HepG2 (cell line): ENCODE data around the gene SLIT3. TPM values are rescaled to one million over a fixed set of nuclear protein-coding genes. Genes with fewer than 3 reads are reported as not detected.

Experiments used
- ATAC-seq: fragments of 200-7000 bp; cut with Tn5 transposase; 3 replicates; pipeline ENCODE4 v1.9.1; 2020; ENCODE audit warnings: mild to moderate bottlenecking, moderate library complexity
- BruUV-seq: library from RNA; stranded (reverse); fragments of 400-500 nt; replicated peaks from 2 replicates; lab custom pipeline; 2021; lab: Mats Ljungman, UMichigan
- CTCF ChIA-PET: fragments of 300-600 bp; formaldehyde crosslinking; extraction: SDS; loops from one replicate; lab custom pipeline; 2021; ENCODE audit warnings: low total read pairs, inconsistent platforms, low intra/inter-chr PET ratio; lab: Yijun Ruan, JAX
- POLR2A ChIA-PET: fragments of 350-600 bp; sonication (Branson Sonifier 250); formaldehyde crosslinking; loops from one replicate; lab custom pipeline; 2020; ENCODE audit warnings: antibody characterized with exemption, inconsistent platforms; lab: Yijun Ruan, JAX
- DNase-seq: peaks from one replicate; pipeline ENCODE4 v3.0.0-alpha.2; 2015; ENCODE audit warnings: low spot score
- FAIRE-seq: peaks from 3 replicates; lab custom pipeline; 2011; peaks lifted over from hg19 to GRCh38; lab: Jason Lieb, UNC
- H2AFZ ChIP-seq: one replicate; pipeline ENCODE4 v1.6.1; 2011; ENCODE audit warnings: low read length, inconsistent platforms
- H3K27ac ChIP-seq: fragments of 300-600 bp; 3 replicates; pipeline ENCODE4 v1.8.0; 2011; ENCODE audit warnings: mixed run types, mild to moderate bottlenecking, mixed read lengths, low read length, inconsistent platforms; ENCODE audit not compliant: insufficient read depth; ENCODE audit errors: extremely low read length
- H3K27me3 ChIP-seq, 2 experiments: fragments of 200-600 bp in 1 of 2; 2 replicates in 1 of 2; 3 replicates in 1 of 2; pipeline versions ENCODE4 v1.6.0 to v1.8.0; 2011; ENCODE audit warnings: low read length in 2 of 2, mild to moderate bottlenecking in 2 of 2, moderate library complexity in 2 of 2, inconsistent platforms in 1 of 2; ENCODE audit not compliant: insufficient read depth in 2 of 2, control insufficient read depth in 1 of 2
- H3K36me3 ChIP-seq, 2 experiments: fragments of 200-600 bp in 1 of 2; replicated peaks in 1 of 2; 2 replicates in 1 of 2; 3 replicates in 1 of 2; pipeline versions ENCODE4 v1.5.1 to v1.8.0; 2011; ENCODE audit warnings: low read length in 2 of 2, inconsistent platforms in 1 of 2; ENCODE audit not compliant: insufficient read depth in 2 of 2, control insufficient read depth in 1 of 2
- H3K4me1 ChIP-seq: 2 replicates; pipeline ENCODE4 v1.5.1; 2012; ENCODE audit warnings: low read length, inconsistent platforms; ENCODE audit not compliant: insufficient read depth
- H3K4me2 ChIP-seq: 2 replicates; pipeline ENCODE4 v1.6.0; 2011; ENCODE audit warnings: low read depth, low read length, inconsistent platforms
- H3K4me3 ChIP-seq, 3 experiments: fragments of 200-600 bp in 1 of 3; sonication (generic), shearing (Covaris generic) in 1 of 3; replicated peaks in 1 of 3; 2 replicates each; pipeline ENCODE4 v1.5.1; 2011 to 2016; ENCODE audit warnings: low read length in 3 of 3, inconsistent platforms in 2 of 3, low read depth in 2 of 3, mild to moderate bottlenecking in 2 of 3, control low read depth in 1 of 3, mixed read lengths in 1 of 3; ENCODE audit not compliant: insufficient read depth in 1 of 3
- H3K79me2 ChIP-seq: one replicate; pipeline ENCODE4 v1.6.1; 2011; ENCODE audit warnings: low read length, inconsistent platforms; ENCODE audit not compliant: insufficient read depth
- H3K9ac ChIP-seq: 2 replicates; pipeline ENCODE4 v1.6.0; 2011; ENCODE audit warnings: mild to moderate bottlenecking, low read depth, low read length, inconsistent platforms; ENCODE audit not compliant: insufficient read depth
- H3K9me3 ChIP-seq: 2 replicates; pipeline ENCODE4 v1.5.1; 2012; ENCODE audit warnings: mild to moderate bottlenecking, low read length
- H4K20me1 ChIP-seq: 2 replicates; pipeline ENCODE4 v1.6.0; 2011; ENCODE audit warnings: inconsistent platforms, mild to moderate bottlenecking, low read length, moderate library complexity; ENCODE audit not compliant: insufficient read depth
- HNF1A ChIP-seq, 2 experiments: sonication (generic) in 1 of 2; formaldehyde crosslinking in 1 of 2; IDR thresholded peaks; 2 replicates each; pipeline versions ENCODE4 v1.4.0 to v1.6.1; 2016 to 2020; ENCODE audit warnings: borderline replicate concordance in 1 of 2, low read depth in 1 of 2, mild to moderate bottlenecking in 1 of 2, missing genetic modification reagents in 1 of 2
- KAT2B ChIP-seq: fragments of 150-350 bp; IDR thresholded peaks from 2 replicates; pipeline ENCODE4 v1.6.1; 2014; ENCODE audit warnings: low read depth, low read length, borderline replicate concordance
- LCORL ChIP-seq, 2 experiments: fragments of 450-650 bp in 1 of 2; sonication (generic) in 1 of 2; formaldehyde crosslinking in 1 of 2; IDR thresholded peaks; 2 replicates each; pipeline versions ENCODE4 v1.5.0 to v1.6.1; 2017 to 2020; ENCODE audit warnings: antibody characterized with exemption in 1 of 2, missing genetic modification reagents in 1 of 2
- NAIF1 ChIP-seq: sonication (generic); formaldehyde crosslinking; IDR thresholded peaks from 2 replicates; pipeline ENCODE4 v1.5.0; 2020; ENCODE audit warnings: mild to moderate bottlenecking, missing genetic modification reagents, borderline replicate concordance
- SIN3A ChIP-seq: IDR thresholded peaks from 2 replicates; pipeline ENCODE4 v1.6.1; 2011; ENCODE audit warnings: low read depth, mild to moderate bottlenecking, control low read depth, low read length, borderline replicate concordance
- TGIF2 ChIP-seq: IDR thresholded peaks from 2 replicates; pipeline ENCODE4 v1.6.1; 2016; ENCODE audit warnings: control low read depth, missing compliant biosample characterization
- ZBTB2 ChIP-seq: sonication (generic); formaldehyde crosslinking; IDR thresholded peaks from 2 replicates; pipeline ENCODE4 v1.8.0; 2022; ENCODE audit warnings: low read depth, missing genetic modification reagents
- ZEB1 ChIP-seq: IDR thresholded peaks from 2 replicates; pipeline ENCODE4 v1.6.1; 2012; ENCODE audit warnings: mild to moderate bottlenecking, low read depth, inconsistent platforms; ENCODE audit not compliant: insufficient replicate concordance
- ZFP36L1 ChIP-seq: sonication (generic); formaldehyde crosslinking; IDR thresholded peaks from 2 replicates; pipeline ENCODE4 v1.8.0; 2022; ENCODE audit warnings: mild to moderate bottlenecking, missing genetic modification reagents, moderate library complexity
- ZFP62 ChIP-seq: sonication (generic); formaldehyde crosslinking; IDR thresholded peaks from 2 replicates; pipeline ENCODE4 v1.4.0; 2020; ENCODE audit warnings: missing genetic modification reagents
- ZNF20 ChIP-seq: sonication (generic); formaldehyde crosslinking; IDR thresholded peaks from 2 replicates; pipeline ENCODE4 v1.4.0; 2020; ENCODE audit warnings: mild to moderate bottlenecking, moderate library complexity, missing genetic modification reagents
- ZNF549 ChIP-seq: sonication (generic); formaldehyde crosslinking; IDR thresholded peaks from 2 replicates; pipeline ENCODE4 v1.5.0; 2020; ENCODE audit warnings: missing genetic modification reagents
- ZNF580 ChIP-seq: IDR thresholded peaks from 2 replicates; pipeline ENCODE4 v1.6.1; 2016; ENCODE audit warnings: low read depth, borderline replicate concordance
- ZNF782 ChIP-seq: sonication (generic); formaldehyde crosslinking; IDR thresholded peaks from 2 replicates; pipeline ENCODE4 v1.4.0; 2020; ENCODE audit warnings: missing genetic modification reagents, mild to moderate bottlenecking, borderline replicate concordance
- WGBS: methylation state at CpG from one replicate; pipeline ENCODE4 v1.1.6; 2017; ENCODE audit warnings: low lambda C conversion rate; 5-methylcytosine and 5-hydroxymethylcytosine counted together
- in situ Hi-C: cut with HindIII; loops from 2 replicates; pipeline ENCODE4 v1.10.0; 2017; ENCODE audit warnings: low pct_unique_long_range_greater_than_20kb; ENCODE audit not compliant: extremely low pct_ligation_motif_present
- intact Hi-C: fragments of 100-400 bp; cut with micrococcal nuclease; formaldehyde crosslinking; loops from one replicate; pipeline ENCODE4 v1.10.0; 2022; ENCODE audit not compliant: unreplicated experiment
- polyA plus RNA-seq, 8 experiments: library from polyadenylated mRNA; depleted of rRNA in 3 of 8; stranded (reverse) in 7 of 8; unstranded in 1 of 8; fragments of >200 nt; fragmentation: Illumina TruSeq in 4 of 8; extraction: Trizol in 4 of 8; gene quantifications; 2 replicates each; pipeline versions ENCODE4 v1.2.1 to v1.2.3, GENCODE V29; 2011 to 2016; ENCODE audit warnings: low read depth in 4 of 8, missing spikeins in 1 of 8, mixed read lengths in 1 of 8; ENCODE audit not compliant: insufficient read depth in 1 of 8
- total RNA-seq, 5 experiments: library from RNA; depleted of rRNA; stranded (reverse); fragments of >200 nt; fragmentation: Illumina TruSeq; extraction: Trizol; gene quantifications; 2 replicates each; pipeline ENCODE4 v1.2.3, GENCODE V29; 2016; ENCODE audit warnings: low read depth in 1 of 5
- TF ChIP-seq, protein P1 (sequence below): IDR thresholded peaks from 2 replicates; pipeline ENCODE4 v1.6.1; 2016

The SLIT3 gene
- total and polyA plus RNA-seq, 2 of the 13 experiments (the other 11 are each of a cell fraction or from before 2014, with no cell fraction given): not detected

DNA sequence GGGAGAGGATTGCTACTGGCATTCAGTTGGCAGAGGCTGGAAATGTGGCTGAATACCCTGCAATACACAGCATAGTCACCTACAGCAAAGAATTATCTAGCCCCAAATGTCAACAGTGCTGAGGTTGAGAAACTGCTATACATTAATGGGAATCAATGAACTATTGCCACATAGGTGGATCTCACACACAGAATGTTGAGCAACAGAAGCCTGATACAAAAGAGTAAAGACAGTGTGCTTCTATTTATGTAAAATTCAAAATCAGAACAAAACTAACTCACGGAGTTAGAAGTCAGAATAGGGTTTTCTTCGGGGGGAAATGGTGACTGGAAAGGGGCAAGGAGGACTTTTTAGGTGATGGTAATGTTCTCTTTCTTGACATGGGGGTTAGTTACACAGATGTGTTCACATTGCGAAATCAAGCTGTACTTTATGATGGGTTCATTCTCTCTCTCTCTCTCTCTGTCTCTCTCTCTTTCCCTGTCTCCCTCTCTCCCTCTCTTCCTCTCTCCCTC is 676.0 kb downstream of the SLIT3 start:
- WGBS: 2% methylated on average over 3 of the region's 3 CpGs
- no peaks in the 10 kb centered on the region for H3K36me3 ChIP-seq
- no peaks in the 10 kb centered on the region for H4K20me1 ChIP-seq
- H3K4me2 ChIP-seq: peak overlapping the region; percentile 66
- ATAC-seq: peak; percentile 99
- no peak overlapping the region for H2AFZ ChIP-seq
- DNase-seq: peak; percentile 93
- peak overlapping the region; percentile 27; the same call in 1 of the 2 replicates for H3K9ac ChIP-seq
- peak overlapping the region in 1 of 3 experiments; percentile 34; a peak in 1 of 6 replicates for H3K4me3 ChIP-seq
- ChIA-PET CTCF (no interaction called here), POLR2A (interaction anchor here (0.9 to 1.1 kb wide), 3 partner anchors 33 to 45 kb away, joined by 4 read pairs; partner anchors contain the start of gene PANK3)
- H3K27me3 ChIP-seq: no peaks in the 10 kb centered on the region
- H3K4me1 ChIP-seq: peaks cover 57% of the 10 kb centered on the region
- peak overlapping the region; percentile 76 for H3K27ac ChIP-seq
- intact Hi-C loops (loop anchor here (2.0 kb wide), 1 partner anchor 46 kb away; the partner anchor contains the start of gene PANK3), in situ Hi-C loops (no loop called here)
- FAIRE-seq: peak; percentile 81
- no TSS peak for BruUV-seq
- H3K9me3 ChIP-seq: no peaks in the 10 kb centered on the region
- no peaks in the 10 kb centered on the region for H3K79me2 ChIP-seq
- TF ChIP-seq KAT2B (peak; percentile 44; the same call in 1 of the 2 replicates), ZEB1 (peak; percentile 63), ZNF580 (CRISPR knock-in tag) (0 out of 2 replicates have a peak, but pooled peaks have one; percentile 52), HNF1A (IDR thresholded peaks at IDR 0.05; ENCODE audit: low read depth) (peak; percentile 78), HNF1A (CRISPR knock-in tag; IDR thresholded peaks at IDR 0.05; ENCODE audit: borderline replicate concordance) (peak; percentile 70; the same call in 1 of the 2 replicates), NAIF1 (CRISPR knock-in tag) (no peak), ZFP62 (no peak), TGIF2 (CRISPR knock-in tag) (0 out of 2 replicates have a peak, but pooled peaks have one; percentile 39), SIN3A (no peak), LCORL (IDR thresholded peaks at IDR 0.05) (peak; percentile 44; the same call in 1 of the 2 replicates), LCORL (CRISPR knock-in tag; IDR thresholded peaks at IDR 0.05) (peak; percentile 71), ZFP36L1 (CRISPR knock-in tag) (no peak), ZNF549 (CRISPR knock-in tag) (no peak), ZNF20 (CRISPR knock-in tag) (no peak), ZBTB2 (CRISPR knock-in tag) (no peak), ZNF782 (CRISPR knock-in tag) (no peak)
- TF ChIP-seq, protein P1, sequence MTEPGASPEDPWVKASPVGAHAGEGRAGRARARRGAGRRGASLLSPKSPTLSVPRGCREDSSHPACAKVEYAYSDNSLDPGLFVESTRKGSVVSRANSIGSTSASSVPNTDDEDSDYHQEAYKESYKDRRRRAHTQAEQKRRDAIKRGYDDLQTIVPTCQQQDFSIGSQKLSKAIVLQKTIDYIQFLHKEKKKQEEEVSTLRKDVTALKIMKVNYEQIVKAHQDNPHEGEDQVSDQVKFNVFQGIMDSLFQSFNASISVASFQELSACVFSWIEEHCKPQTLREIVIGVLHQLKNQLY: peak; percentile 74; the same call in 1 of the 2 replicates
